Right renal cortex interstitium (tissue), 3 donors: ENCODE measurements around the gene MMP24. TPM values are rescaled to one million over a fixed set of nuclear protein-coding genes. Genes with fewer than 3 reads are reported as not detected.
"Not testable (repeated sequence)": the region's sequence is repeated elsewhere in the genome, so short reads cannot be mapped to it uniquely, and the experiment has no call there.

ENCODE experiments used
- DNase-seq, 3 donors: peaks; one replicate each; pipeline ENCODE4 v3.0.0-alpha.2; 2013; ENCODE audit warnings: low read depth in 3 of 3, low spot score in 2 of 3
- polyA plus RNA-seq, 3 donors: library from polyadenylated mRNA; unstranded; fragments of 120-200 nt; gene quantifications; one replicate each; pipeline ENCODE4 v1.2.1, GENCODE V29; 2013; ENCODE audit not compliant: insufficient read length in 3 of 3

MMP24 gene
- polyA plus RNA-seq, 3 donors = 1.6 to 1.9 (median 1.8) TPM

DNA sequence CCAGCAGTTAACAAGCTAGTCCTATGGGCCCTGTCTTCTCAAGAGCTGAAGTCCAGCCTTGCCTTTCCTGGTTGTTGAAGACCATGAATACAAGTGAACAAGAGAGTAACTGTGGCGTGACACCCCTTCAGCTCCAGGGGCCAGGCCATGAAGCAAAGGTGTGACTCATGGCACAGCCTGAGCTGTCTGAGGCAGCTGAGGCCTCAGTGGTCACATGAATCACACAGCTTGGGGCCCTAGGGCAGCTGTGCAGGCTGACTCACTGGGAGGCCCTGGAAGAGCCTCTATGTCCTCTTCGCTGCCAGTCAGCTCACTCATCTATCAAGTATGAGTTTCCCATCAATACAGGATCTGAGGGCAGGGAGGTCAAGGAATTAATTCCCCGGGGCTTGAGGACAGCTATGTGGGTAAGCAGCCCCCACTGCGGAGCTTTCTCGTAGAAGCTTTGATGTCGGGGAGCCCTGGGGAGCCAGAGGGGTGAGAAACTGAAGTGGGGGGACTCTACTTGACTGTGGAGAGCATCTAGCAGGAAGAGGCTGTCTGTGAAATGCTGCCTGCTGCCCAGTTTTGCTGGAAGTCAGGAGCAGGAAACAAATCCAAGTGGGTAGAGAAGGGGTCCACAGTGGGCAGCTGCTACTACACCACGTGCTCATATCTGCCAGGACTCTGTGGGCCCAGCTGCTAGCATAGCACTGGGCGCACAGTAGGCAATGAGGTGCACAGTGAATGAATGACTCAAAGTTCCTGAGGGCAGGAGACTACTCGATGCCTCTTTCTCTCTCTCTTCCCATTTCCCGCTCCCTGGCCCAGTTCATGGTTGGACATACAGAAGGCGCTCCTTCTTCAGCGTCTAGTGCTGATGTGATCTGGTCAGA is 79.4 kb downstream of the MMP24 start:
- DNase-seq = no peak

DNA sequence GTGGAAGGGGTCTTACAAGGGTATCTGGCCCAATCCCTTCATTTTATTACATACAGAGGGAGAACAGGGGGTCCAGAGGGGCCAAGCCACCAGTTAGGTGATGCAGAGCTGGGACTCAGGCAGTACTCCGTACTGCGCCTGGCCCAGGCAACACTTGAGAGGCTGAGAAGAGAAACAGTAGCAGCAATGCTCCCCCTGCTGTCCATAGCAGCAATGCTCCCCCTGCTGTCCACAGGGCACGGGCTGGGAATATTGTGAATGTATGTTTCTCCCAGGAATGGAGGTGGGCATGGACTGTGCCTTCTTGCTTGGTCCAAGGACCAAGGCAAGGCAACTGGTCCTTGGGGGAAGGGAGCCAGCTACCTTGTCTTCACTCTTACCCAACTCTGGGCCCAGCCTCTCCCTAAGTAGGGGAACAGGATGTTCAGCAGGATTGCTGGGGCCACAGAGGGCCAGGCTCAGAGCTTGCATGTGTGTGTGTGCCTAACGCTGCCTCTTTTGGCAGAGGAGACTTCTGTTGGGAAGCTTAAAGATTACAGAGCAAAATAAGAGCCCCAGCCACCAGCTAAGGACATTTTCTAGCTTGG is 80.5 kb downstream of the MMP24 start:
- DNase-seq = no peak

DNA sequence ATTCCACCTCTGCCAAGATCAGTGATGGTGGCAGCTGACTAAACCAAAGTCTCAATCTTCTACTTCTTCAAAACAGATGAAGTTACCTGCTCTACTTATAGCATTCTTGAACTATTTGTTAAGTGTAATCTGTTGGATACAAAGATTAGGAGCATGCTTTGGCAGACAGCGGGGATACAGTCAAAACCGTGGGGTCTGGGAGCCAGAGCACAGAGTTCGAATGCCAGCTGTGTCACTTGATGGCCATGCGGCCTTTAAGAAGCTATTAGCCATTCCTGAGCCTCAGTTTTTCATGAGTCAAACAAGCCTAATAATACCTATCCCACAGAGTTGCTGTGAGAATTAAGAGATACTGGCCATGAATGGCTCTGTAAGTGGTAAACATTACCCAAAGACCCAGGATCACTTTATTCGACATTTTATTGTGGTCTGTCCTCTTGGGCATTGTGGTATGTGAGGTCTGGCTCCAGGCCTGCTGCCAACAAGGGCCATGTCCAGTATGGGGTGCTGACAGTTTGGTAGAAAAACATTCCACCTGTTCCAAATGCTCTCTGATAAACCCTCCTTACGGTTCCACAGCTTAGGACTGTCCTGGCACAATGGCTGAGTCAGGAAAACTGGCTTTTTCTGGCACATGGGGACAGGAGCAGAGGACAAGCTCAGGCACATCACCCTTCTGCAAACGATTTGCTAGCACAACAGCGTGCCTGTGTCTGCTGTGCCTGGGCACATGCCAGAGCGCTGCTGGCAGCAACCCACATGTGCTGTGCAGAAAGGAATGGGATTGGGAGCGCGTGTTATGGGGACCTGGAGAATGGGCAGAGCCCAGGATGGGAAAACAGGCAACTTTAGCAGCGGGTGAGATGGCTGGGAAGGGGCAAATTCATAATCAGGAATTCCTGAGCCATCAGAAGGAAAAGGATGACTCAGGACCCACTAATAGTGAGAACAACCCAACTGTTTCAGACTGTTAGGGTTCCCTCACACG is 81.5 kb downstream of the MMP24 start:
- DNase-seq = no peak

DNA sequence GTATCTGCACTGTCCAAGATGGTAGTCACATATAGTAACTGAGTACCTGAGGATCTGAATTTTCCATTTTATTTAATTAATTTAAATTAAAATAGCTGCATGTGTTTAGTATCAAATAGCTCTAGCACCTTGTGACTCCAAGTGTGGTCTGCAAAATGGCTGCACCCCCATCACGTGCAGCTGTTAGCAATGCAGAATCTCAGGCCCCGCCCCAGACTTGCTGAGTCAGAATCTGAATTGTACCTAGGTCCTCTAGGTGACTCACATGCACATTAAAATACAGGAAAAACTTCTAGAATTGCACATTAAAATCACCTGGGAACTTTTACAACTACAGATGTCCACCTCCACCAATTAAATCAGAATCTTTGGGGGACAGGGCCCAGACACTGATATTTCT is 84.9 kb downstream of the MMP24 start:
- no peak for DNase-seq

DNA sequence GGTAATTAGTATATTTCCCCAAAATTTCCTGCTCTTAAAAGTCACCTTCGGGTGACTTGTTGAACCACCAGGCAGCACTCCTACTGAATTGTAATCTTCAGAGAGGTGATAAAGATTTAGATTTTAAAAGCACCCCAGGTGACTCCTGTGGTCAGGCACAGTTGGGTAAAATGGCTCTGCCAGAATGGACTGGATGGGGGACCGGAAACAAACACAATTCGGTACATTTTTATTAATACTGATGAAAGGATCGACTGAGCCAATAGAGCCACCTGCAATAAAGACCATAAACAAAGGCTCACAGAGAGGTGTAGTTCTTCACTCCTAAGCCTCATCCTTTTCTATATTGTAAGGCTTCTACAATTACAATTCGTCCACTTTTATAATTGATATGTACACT is 85.3 kb downstream of the MMP24 start:
- no peak for DNase-seq

DNA sequence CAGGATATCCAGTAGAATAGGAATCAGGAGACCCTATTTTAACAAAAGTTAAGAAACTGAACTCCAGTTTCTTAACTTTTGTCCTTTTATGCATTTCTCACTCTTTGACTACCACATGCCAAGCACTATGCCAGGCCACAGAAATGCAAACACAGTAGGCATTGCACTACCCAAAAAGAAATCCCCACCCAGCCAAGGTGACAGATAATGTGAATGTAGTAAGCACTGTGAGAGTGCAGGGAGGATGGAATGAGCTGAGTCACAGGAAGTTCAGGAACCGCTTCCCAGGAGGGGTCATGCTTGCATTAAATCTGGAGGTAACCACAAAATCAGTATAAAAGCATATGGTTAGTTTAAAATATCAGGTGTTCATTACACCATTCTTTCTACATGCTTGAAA is 85.8 kb downstream of the MMP24 start:
- DNase-seq = no peak

DNA sequence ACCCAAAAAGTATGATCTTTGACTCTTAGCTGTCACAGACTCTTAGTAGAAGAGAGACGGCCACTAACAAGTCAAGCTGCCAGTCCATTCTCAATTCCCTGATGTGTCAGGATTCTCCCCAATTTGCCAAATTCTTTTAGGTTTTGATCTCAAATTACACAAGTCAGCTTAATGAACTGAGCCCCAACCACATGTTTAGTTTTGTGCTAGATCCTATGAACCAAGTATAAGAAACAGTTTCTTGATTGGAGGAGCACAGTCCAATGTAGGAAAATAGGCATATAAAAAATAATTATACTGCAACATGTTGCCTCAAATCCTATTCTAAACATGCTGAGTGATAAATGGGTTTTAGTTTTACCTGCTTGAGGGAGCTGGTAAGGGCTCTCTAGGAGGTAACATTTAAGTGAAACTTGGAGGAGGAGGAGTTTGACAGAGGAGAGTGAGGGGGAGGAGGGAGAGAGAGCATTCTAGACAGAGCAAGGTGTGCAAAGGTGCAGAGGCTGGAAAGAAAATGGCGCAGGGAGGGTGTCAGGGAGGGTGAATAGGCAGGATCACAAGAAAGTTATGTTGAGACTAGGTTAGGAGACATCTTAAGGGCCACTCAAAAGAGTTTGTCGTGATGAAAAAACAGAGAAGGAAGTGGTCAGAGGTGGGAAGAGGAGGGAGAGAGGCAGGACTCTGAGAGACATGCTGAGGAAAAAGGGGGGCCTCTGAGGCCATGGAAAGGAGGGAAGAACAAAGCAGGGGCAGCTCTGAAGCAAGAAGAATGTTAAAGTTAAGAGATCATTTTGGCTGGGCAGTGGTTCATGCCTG is 88.5 kb downstream of the MMP24 start:
- DNase-seq = no peak

DNA sequence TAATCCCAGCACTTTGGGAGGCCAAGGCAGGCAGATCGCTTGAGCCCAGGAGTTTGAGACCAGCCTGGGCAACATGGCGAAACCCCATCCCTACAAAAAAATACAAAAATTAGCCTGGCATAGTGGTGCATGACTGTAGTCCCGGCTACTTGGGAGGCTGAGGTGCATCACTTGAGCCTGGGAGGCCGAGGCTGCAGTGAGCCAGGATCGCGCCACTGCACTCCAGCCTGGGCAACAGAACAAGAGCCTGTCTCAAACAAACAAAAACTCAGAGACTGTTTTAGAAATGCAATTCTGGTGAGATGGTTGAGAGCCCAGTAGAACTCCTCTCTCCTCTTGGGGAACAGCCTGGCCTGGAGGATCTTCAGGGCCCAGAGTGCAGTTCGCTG is 89.1 kb downstream of the MMP24 start:
- DNase-seq = not testable (repeated sequence)

DNA sequence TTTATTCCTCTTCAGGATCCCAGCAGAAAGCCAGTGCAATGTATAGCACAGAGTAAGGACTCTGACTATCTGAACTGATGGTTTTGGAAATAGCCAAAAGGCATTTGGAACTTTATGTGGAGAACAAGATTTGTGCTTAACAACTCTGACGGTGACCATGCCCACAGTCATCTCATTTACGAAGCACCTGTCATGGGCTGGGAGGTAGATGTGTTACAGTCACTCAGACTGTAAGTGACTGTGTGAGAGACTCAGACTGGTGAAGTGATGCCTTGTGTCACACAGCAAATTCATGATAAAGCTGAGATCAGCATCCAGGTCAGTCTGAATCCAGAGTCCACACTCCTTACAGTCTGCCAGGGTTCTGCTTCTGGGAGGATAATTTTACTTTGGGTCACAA is 89.6 kb downstream of the MMP24 start:
- no peak for DNase-seq

DNA sequence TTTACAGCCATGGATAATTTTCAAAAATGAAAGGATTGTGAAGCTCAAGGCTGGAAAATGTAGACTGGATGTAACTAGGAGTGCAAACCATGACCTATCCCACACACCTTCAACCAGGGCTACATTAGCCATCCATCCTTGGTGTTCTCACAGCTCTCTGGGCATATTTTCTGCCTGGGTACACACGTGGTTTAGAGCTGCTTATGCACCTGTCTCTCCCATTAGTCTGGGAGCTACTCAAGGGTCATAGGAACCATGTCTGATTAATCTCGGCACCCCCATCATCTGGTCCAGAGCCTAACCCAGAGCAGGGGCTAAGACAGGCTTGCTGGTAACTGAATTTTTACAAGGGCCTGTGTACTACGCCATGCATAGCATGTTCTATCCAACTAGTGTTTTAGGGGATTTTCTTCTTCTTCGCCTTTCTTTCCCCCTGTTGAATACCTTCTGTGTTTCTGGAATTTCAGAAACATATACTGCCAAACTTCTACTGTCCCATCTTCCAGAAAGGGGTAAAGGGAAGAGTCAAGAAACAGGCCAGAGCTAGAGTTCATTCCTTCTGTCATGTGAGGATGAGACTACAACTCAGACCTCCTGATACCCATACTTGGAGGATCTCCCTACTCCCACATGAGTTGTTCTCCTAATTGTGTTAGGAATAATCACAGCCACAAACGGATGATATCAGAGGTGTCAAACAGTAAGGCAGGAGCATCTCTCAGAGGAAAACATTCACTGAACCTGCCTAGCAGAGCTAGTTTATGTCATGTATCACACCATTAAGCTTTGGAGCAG is 91.1 kb downstream of the MMP24 start:
- no peak for DNase-seq

DNA sequence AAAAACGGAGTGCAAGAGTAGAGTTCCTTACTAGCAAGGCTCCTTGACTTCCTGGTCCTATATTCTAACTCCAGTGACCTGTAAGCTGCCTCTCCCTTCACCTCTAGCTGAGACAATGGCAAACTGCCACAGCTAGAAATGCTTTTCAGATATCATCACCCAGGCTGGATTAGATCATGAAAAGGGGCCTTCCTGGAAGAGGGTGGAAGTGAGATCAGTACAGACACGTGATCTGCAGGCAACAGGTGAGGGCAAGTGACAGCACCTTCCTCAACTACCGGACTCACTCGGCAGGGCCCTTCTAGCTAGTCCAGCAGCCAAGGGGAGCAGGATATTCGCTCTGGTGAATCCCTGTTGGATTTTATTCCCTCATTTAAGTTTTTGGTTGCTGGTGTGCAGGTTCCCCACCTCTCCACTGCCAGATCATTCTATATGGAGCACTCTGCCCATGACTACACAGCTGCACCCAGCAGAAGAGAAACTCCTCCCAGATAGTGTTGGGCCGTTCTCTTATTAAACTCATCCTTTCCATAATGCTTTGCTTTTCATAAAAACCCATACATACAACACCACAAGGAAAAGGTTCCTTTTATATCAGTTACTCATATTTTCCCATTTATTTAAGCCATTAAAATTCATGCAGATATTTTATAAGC is 92.1 kb downstream of the MMP24 start:
- no peak for DNase-seq

DNA sequence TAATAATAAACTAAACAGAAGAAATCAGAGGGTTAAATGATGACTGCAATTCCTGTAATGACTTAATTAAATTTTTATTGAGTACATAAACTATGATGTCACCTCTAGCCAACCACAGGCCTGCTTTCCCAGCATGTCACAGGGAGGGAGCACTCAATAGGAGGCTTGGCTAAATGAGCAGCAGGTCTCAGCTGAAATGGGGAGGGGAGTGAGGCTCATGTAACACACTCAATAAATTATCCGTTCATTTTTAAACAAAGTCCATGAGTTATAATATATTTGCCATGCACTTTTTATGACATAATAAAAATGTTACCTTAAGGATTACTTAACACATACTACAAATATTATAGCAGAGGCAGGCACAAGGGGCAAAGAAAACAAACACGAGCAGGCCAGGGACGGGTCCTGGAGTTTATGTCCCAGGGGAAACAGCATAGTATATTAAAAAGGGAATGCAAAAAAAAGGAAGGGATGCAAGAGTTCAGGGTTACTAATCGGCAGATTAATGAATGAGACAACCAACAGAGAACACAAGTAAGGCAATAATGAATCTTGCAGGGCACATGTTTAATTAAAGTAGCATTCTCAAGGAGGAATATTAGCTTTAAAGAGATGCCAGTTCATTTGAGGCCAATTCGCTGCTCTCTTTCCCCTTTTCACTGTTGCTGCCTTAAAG is 92.8 kb downstream of the MMP24 start:
- DNase-seq = no peak

DNA sequence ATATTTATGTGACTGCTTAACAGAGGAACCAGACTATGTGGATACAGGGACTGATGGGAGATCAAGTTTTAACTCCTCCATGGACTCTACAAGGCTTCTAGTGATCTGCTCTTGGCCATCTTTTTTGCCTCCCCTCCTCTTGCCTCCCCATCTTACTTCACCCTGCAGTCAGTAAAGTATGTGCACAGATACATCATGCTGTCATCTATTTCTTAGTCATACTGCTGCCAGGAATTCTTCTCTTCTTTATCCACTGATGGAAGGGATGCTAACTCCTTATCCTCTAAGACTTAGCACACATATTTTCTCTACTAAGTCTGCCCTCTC is 93.3 kb downstream of the MMP24 start:
- DNase-seq = no peak

DNA sequence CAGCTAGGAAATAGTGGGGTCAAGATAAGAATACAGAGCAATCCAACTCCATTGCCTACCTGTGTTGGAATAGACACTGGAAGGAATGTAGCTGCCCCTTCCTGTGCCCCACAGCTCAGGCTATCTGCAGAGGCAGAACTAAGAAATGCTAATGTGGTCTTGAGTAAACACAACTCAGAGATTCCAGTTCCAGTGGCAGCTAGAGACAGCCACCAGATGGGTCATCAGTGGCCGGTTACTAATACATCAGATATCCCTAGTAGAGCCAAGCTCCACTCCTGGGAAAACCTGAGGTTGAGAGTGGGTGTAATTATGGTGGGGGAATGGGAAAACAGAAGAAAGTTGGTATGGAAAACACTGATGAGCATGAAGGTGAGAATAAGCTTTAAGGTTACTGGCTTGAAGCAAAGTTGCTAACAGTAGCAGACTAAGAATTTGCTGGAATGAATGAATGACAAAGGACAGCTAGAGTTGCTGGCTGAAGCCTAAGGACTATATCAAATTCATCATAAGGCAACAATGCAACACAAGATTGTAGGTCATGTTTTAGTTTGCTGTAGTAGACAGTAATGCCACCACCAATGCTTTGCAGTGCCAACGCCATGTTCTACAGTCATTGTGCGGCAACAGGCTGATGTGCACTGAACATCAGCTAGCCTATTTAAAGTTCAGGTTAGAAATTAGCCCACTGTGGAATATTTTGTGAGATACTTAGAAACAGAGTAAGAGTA is 94.1 kb downstream of the MMP24 start:
- no peak for DNase-seq

DNA sequence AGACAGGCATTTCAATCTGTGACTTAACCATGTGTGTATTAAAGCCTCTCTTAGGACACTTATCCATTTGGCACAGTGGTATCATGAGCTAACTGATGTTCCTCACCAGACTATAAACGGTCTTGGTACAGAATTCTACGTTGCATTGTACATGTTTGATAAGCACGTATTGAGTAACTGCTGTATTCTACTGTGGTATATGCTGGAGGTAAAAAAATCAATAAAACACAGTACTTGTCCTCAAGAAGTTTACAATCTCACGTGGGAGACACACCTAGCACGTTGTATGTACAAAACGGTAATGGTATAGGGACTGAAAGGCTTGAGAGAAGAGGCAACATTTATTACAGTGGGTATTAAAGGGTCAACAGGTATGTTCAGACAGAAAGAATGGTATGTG is 98.9 kb downstream of the MMP24 start:
- no peak for DNase-seq

DNA sequence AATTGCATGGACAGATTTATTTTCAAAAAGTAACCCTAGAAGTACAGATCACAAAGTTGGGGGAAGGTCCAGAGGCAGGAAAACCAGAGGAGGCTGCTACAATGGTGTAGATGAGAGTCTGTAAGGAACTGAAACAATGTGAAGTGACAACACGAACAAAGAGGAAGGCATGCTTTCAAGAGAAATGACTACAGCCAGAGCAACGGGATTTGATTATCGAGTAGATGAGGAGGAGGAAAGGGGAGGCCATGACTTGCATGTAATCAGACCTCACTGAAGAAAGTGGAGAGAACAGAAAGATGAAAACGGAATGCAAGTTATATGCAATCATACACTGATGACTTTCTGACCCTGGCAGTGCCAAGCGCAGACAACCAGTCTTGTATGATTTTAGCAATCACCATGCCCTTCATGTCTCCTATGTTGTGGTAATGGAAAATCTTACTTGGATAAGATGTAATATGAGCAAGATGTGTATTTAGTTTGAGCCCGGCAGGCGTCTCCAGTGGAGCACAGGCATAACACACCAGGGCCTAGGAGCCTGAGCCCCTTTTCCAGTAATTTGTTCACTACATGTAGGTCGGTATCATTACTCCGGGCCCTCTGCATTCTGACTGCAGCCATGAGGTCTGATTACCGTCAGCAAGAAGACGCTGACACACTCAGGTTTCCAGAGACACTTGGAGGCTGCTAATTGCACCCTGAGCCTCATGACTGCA is 99.7 kb downstream of the MMP24 start:
- no peak for DNase-seq
